GM18511 (cell line): ENCODE results near the gene AGPAT3.
A peak's percentile ranks its signal among the peaks of the same experiment; 100 is the strongest.
"Not testable (repeated sequence)": the region's sequence is repeated elsewhere in the genome, so short reads cannot be mapped to it uniquely, and the experiment has no call there.

ENCODE experiments used
- ATAC-seq: cut with Tn5 transposase; IDR thresholded peaks from one replicate; pipeline ENCODE4 v1.9.1; 2021; ENCODE audit warnings: mild to moderate bottlenecking, moderate library complexity; ENCODE audit not compliant: unreplicated experiment

The AGPAT3 gene

DNA sequence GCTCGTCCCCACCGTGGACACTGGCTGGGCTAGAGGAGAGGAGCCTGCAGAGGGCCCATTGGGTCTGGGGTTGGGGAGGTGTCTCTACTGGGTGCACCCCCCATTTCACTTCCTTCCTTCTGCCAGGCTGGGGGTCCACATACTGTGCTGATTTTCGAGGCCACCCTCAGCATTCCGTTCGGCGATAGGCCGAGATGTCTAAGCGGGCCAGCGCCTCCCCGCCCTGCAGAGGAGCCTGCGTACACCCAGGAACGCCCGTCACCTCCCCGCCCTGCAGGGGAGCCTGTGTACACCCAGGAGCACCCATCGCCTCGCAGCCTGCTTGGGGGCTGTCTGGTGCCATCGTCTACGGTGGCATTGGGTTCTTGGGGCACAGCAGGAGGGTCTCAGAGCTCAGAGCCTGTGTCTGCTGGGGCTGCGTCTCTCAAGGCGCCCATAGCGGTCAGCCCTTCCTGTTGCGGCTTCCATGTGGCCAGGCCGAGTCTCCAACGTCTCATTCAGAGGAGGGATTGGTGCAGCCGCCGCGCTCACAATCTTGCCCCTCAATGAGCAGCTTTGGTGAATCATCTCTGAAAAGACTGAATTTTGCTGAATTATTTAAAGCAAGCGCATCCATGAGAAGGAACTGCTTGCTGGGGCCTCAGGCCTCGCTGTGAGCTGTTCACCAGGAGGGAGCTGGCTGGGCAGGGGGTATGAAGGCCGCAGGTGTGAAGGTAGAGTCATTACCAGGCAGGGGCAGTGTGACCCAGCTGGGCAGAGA lies 30.7 kb upstream of the AGPAT3 start:
- no peak for ATAC-seq

- ATAC-seq = no peak
Measured at GRCh38 chr21:43835050-43835449, 30.0 kb upstream of the AGPAT3 start.

GRCh38 chr21:43835861-43836260 lies 29.2 kb upstream of the AGPAT3 start:
- no peak for ATAC-seq

GRCh38 chr21:43836616-43837015 lies 28.4 kb upstream of the AGPAT3 start:
- ATAC-seq = no peak

DNA sequence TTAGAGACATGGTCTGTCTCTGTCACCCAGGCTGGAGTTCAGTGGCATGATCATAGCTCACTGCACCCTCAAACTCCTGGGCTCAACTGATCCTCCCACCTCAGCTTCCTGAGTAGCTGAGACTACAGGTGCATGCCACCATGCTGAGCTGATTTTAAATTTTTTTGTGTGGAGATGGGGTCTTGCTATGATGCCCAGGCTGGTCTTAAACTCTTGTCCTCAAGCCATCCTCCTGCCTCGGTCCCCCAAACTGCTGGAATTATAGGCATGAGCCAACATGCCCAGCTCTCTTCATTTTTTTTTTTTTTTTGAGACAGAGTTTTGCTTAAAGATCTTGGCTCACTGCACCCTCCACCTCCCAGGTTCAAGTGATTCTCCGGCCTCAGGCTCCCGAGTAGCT lies 24.8 kb upstream of the AGPAT3 start:
- ATAC-seq = no peak

DNA sequence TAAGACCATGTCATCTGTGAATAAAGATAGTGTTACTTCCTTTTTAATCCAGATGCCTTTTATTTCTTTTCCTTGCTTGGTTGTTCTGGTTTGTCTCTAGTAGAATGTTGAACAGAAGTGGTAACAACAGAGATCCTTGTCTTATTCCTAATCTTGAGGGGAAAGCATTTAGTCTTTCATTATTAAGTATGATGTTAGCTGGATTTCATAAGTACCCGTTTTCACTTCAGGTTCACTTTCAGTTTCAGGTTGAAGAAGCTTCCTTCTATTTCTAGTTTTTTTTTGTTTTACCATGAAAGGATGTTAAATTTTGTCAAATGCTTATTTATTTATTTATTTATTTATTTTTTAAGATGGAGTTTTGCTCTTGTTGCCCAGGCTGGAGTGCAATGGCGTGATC lies 22.3 kb upstream of the AGPAT3 start:
- ATAC-seq = no peak

GRCh38 chr21:43844906-43845305 lies 20.1 kb upstream of the AGPAT3 start:
- not testable (repeated sequence) for ATAC-seq

DNA sequence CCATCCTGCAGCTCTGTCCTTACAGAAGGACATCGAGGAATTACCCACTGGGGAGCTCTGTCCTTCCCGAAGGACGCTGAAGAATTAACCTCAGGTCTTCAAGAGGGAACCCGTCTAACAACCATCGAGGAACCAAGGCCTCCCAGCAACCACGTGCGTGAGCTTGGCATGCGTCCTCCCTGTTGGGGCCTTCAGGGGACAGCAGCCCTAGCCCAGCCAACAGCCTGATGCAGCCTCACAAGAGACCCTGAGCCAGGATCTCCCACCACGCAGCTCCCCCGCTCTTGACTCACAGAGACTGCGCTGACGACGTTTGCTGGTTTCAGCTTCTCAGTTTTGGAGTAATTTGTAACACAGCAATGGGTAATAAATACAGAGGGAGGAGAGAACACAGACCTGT lies 19.6 kb upstream of the AGPAT3 start:
- no peak for ATAC-seq

GRCh38 chr21:43846430-43846829 lies 18.6 kb upstream of the AGPAT3 start:
- ATAC-seq = no peak

GRCh38 chr21:43847301-43847700 lies 17.7 kb upstream of the AGPAT3 start:
- ATAC-seq = no peak

DNA sequence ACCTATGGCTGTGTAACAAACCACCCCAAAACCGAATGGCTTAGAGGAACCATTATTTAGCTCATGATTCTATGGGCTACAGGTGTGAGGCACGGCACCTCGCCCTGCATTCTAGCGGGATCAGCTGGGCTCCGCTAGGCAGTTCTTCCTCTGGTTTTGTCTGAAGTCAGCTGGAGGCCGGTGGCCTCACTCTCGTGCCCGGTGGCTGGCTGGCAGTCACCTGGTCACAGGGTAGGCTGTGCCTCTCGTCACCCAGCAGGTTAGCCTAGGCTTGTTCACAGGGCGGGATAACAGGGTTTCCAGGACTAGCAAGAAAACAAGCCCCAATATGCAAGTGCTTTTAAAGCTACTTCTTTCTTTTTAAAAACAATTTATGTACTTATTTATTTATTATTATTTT lies 16.3 kb upstream of the AGPAT3 start:
- no peak for ATAC-seq

DNA sequence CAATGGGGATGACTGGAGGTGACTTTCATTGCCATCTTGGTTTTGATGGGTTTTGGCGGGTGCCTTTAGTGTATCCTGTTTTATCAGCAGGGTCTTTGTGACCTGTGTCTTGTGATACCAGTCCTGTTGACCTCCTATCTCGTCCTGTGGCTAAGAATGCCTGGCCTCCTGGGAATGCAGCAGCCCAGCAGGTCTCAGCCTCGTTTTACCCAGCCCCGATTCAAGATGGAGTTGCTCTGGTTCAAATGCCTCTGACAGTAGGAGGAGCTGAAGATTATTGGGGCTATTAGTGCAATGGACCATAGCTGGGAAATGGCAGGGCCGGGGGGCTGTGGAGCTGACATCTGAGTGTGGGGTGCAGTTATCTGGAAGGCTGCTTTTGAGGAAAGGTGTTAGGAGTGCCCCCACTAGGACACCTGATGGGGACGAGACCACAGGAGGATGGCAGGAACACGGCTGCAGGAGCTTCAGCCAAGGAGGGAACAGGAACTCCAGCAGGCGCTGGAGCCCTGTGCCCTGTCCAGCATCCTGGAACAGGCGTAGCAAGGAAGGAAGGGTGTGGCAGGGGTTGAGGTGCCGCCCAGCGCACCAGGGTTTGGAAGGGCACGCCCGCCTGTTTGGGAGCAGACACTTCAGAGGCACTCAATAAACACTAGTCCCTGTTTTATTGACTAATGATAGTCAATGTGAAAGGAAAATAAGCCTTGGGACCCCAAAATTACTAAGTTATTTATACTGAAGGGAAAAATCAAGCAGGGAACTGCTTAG lies 15.3 kb upstream of the AGPAT3 start:
- ATAC-seq = no peak

GRCh38 chr21:43850728-43851295 lies 14.2 kb upstream of the AGPAT3 start:
- ATAC-seq = no peak

DNA sequence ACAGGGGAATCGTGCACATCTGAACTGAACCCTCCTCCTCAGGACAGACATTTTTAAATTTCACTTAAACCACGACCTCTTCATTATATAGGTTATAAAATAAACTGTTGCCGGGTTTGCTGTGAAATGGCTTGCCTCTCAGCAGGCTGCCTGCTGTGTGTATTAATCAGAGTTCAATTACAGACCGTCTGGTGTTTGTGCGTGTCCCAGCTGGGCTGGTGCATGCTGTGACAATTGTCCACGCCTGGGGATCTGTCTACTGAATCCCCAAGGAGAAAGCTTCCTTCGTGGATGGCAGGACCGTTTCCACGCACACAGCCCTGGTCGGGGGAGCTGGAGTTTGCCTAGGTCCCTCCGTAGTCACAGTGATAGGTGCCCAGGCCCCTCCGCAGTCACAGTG lies 13.4 kb upstream of the AGPAT3 start:
- no peak for ATAC-seq

DNA sequence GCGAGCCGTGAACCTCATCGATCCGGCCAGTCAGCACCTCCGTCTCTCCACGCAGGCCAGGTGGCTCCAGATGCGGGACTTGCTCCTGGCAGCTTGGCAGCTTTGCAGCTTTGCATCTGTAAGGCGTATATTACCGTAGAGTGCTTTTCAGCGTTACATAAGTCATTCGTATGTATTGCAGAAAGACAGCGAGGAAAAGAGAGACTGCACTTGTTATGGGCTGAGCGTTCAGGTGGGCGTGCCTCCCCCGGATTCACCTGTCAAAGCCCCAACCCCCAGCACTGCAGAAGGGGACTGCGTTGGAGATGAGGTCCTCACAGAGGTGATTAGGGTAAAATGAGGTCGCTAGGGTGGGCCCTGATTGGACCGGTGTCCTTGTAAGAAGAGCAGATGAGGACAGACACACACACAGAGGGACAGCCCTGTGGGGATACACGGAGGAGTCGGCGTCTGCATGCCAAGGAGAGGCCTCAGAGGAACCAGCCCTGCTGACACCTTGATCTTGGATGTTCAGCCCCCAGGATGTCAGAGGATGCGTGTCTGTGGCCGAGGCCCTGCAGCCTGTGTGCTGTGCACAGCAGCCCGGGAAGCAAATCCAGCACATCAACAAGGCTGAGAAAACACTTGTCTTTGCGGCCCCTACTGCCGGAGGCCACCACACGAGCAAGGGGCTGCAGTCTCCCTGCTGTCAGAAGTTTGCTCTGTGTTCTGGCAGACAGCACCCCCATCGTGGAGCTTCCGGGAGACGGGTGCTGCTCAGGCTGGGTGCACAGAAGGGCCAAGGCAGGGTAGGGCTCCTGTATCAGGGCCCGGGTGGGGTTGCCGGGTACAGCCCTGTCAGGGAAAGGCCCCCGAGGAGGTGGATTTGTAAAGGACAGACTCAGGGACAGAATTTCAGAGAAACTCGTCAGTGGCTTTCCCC lies 10.9 kb upstream of the AGPAT3 start:
- ATAC-seq = no peak

DNA sequence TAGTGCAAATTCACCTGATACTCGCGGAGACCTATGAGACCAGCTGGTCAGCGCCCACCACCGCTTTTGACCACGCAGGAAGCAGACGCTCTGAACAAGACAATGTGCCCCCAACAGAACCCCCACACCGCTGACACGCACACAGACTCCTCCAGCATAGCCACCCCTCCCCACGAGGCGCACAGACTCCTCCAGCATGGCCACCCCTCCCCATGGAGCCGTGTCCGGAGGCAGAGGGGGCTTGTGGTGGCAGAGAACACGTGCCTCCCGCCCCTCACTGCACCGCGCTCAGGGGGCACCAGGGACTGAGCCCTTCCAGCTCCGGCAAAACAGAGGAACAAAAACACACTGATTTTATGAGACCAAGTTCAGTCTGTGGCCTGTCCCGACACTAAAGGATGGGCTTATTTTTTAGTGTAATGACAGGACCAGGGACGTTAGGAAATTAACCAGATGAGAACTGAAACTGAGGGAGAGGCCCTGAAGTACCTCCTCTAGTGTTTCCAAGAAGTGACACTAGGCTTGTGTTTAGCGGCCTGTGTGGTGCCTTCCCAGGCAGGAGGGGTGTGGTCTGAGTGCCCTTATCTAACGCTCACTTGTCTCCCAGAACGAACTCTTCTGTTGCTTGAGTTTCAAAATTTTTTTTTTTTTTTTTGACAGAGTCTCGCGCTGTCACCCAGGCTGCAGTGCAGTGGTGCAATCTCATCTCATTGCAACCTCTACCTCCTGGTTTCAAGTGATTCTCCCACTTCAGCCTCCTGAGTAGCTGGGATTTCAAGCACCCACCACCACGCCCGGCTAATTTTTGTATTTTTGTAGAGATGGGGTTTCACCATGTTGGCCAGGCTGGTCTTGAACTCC lies 10.0 kb upstream of the AGPAT3 start:
- peak; percentile 68 for ATAC-seq

DNA sequence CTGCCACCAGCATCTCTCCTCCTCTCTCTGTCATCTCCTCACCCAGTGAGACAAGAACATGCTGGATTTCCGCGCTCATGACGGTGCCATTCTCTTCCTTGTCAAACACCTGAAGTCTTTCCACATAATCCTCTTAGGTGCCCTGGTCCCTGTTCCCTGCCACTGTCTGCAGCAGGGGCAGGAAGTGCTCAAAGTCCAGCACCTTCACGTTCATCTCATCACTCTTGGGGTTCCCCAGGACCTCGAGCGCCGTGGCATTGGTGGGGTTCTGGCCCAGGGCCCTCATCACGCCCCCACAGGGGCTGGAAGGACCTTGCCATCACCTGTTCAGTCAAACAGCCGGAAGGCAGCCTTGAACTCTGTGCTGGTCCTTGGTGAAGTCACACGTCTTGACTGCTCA lies 9.1 kb upstream of the AGPAT3 start:
- ATAC-seq = no peak

- no peak for ATAC-seq
Measured at GRCh38 chr21:43858806-43859648, 6.0 kb upstream of the AGPAT3 start.

DNA sequence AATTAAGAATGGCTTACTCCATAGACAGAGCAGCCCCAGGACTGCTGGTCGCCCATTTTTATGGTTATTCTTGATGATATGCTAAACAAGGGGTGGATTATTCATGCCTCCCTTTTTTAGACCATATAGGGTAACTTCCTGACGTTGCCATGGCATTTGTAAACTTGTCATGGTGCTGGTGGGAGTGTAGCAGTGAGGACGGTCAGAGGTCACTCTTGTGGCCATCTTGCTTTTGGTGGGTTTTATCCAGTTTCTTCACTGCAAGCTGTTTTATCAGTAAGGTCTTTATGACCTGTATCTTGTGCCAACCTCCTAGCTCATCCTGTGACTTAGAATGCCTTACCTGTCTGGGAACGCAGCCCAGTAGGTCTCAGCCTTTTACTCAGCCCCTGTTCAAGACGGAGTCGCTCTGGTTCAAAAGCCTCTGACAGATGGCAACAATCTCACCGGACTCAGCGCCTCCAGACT lies 5.2 kb upstream of the AGPAT3 start:
- no peak for ATAC-seq
